GM10248 (cell line): ENCODE measurements around the gene FAM209A.
"Not testable (repeated sequence)": the region's sequence is repeated elsewhere in the genome, so short reads cannot be mapped to it uniquely, and the experiment has no call there.

Experiments
- CTCF ChIA-PET: fragments of 300-600 bp; sonication (Branson Sonifier 250); formaldehyde crosslinking; extraction: SDS; loops from one replicate; lab custom pipeline; 2021; ENCODE audit warnings: antibody characterized with exemption; lab: Yijun Ruan, JAX
- POLR2A ChIA-PET: fragments of 350-650 bp; sonication (Branson Sonifier 250); formaldehyde crosslinking; extraction: SDS; loops from one replicate; lab custom pipeline; 2020; ENCODE audit warnings: antibody characterized with exemption; lab: Yijun Ruan, JAX
- DNase-seq: peaks from one replicate; pipeline ENCODE4 v3.0.0; 2012; ENCODE audit errors: extremely low spot score
- CTCF ChIP-seq: IDR thresholded peaks from 2 replicates; pipeline ENCODE4 v1.5.1; 2012; ENCODE audit warnings: mild to moderate bottlenecking, low read depth; ENCODE audit errors: extremely low read depth, missing control alignments, control extremely low read depth

The FAM209A gene

GRCh38 chr20:56558968-56559367 is 34.4 kb downstream of the FAM209A start:
- CTCF ChIA-PET = interaction anchor here (0.8 kb wide), 1 partner anchor 8 kb away, joined by 3 read pairs; no protein-coding TSS in a partner anchor
- POLR2A ChIA-PET = no interaction called here
- no peak for TF ChIP-seq CTCF
- DNase-seq = no peak

GRCh38 chr20:56564526-56564925 is 40.0 kb downstream of the FAM209A start:
- CTCF ChIA-PET = interaction anchor here (1.1 kb wide), 1 partner anchor 11 kb away, joined by 3 read pairs; no protein-coding TSS in a partner anchor
- POLR2A ChIA-PET = not testable (repeated sequence)

GRCh38 chr20:56565511-56565910 is 41.0 kb downstream of the FAM209A start:
- no peak for DNase-seq
- no peak for TF ChIP-seq CTCF
- ChIA-PET CTCF (interaction anchor here (1.1 to 1.8 kb wide), 4 partner anchors 8 to 15 kb away, joined by 3 to 7 read pairs (median 4); no protein-coding TSS in a partner anchor), POLR2A (no interaction called here)

More at GRCh38 chr20:56564526-56564925, 40.0 kb downstream of the FAM209A start:
- not testable (repeated sequence) for DNase-seq

GRCh38 chr20:56566621-56567020 is 42.1 kb downstream of the FAM209A start:
- POLR2A ChIA-PET = no interaction called here
- no peak for TF ChIP-seq CTCF
- CTCF ChIA-PET = interaction anchor here (1.0 to 1.8 kb wide), 4 partner anchors 9 to 15 kb away, joined by 3 to 7 read pairs (median 4); no protein-coding TSS in a partner anchor
- DNase-seq = no peak

GRCh38 chr20:56570832-56571231 is 46.3 kb downstream of the FAM209A start:
- CTCF ChIA-PET = no interaction called here

GRCh38 chr20:56572172-56572571 is 47.6 kb downstream of the FAM209A start:
- ChIA-PET CTCF (no interaction called here), POLR2A (no interaction called here)
- no peak for DNase-seq
- no peak for TF ChIP-seq CTCF

More at GRCh38 chr20:56570832-56571231, 46.3 kb downstream of the FAM209A start:
- POLR2A ChIA-PET = no interaction called here
- DNase-seq = no peak
- no peak for TF ChIP-seq CTCF

- POLR2A ChIA-PET = no interaction called here
- CTCF ChIA-PET = interaction anchor here (3.2 kb wide), 1 partner anchor 23 kb away, joined by 15 read pairs; no protein-coding TSS in a partner anchor
- DNase-seq = no peak
- TF ChIP-seq CTCF = no peak
Measured at GRCh38 chr20:56573986-56574385, 49.4 kb downstream of the FAM209A start.
